Endometrial microvascular endothelial cells (primary cell): ENCODE data around the gene ELOVL6. TPM values are rescaled to one million over a fixed set of nuclear protein-coding genes. Genes with fewer than 3 reads are reported as not detected.
"Not testable (repeated sequence)": the region's sequence is repeated elsewhere in the genome, so short reads cannot be mapped to it uniquely, and the experiment has no call there.

Experiments
- in situ Hi-C: cut with HindIII; loops from 2 replicates; pipeline ENCODE4 v1.10.0; 2017; ENCODE audit warnings: low sequenced_read_pairs, low pct_unique_long_range_greater_than_20kb; ENCODE audit errors: inconsistent ontology term
- total RNA-seq: library from RNA; depleted of rRNA; stranded (reverse); fragments of >200 nt; gene quantifications from one replicate; pipeline ENCODE4 v1.2.3, GENCODE V29; 2015; ENCODE audit errors: inconsistent ontology term

ELOVL6 gene
- total RNA-seq, 1 donor from 2014 or later = 7.7 TPM

GRCh38 chr4:110096405-110096804 is 102.0 kb downstream of the ELOVL6 start:
- in situ Hi-C loops = no loop called here

DNA sequence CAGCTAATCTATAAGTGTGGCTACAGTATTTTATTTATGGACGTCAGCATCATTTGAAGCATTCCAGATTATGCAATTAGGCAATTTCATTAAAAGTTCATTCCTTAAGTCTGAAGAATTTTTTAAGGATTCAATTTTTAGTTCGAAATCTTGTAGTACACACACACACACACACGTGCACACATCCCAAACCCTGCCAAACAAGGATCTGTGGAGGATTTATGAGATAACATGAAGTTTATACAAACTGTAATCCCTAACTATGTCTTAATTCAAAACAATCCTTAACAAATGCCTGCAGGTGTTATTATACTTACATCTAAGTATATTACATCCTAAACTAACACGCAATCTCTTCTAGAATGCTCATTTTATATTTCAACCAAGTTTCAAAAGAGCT is 105.8 kb downstream of the ELOVL6 start:
- in situ Hi-C loops = no loop called here

GRCh38 chr4:110091434-110092140 is 106.8 kb downstream of the ELOVL6 start:
- in situ Hi-C loops = no loop called here

- in situ Hi-C loops = no loop called here
Observed at GRCh38 chr4:110088670-110089069, 109.7 kb downstream of the ELOVL6 start.

- in situ Hi-C loops = no loop called here
Observed at GRCh38 chr4:110087070-110087708, 111.2 kb downstream of the ELOVL6 start.

- in situ Hi-C loops = no loop called here
Observed at GRCh38 chr4:110085131-110085530, 113.3 kb downstream of the ELOVL6 start.

- in situ Hi-C loops = no loop called here
Observed at GRCh38 chr4:110084154-110084553, 114.3 kb downstream of the ELOVL6 start.

DNA sequence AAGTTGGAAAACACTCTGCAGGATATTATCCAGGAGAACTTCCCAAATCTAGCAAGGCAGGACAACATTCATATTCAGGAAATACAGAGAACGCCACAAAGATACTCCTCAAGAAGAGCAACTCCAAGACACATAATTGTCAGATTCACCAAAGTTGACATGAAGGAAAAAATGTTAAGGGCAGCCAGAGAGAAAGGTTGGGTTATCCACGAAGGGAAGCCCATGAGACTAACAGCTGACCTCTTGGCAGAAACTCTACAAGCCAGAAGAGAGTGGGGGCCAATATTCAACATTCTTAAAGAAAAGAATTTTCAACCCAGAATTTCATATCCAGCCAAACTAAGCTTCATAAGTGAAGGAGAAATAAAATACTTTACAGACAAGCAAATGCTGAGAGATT is 120.3 kb downstream of the ELOVL6 start:
- in situ Hi-C loops = not testable (repeated sequence)

DNA sequence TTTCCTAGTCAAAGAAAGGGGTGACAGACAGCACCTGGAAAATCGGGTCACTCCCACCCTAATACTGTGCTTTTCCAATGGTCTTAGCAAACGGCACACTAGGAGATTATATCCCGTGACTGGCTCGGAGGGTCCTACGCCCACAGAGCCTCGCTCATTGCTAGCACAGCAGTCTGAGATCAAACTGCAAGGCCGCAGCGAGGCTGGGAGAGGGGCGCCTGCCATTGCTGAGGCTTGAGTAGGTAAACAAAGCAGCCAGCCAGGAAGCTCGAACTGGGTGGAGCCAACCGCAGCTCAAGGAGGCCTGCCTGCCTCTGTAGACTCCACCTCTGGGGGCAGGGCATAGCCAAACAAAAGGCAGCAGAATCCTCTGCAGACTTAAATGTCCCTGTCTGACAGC is 121.6 kb downstream of the ELOVL6 start:
- in situ Hi-C loops = not testable (repeated sequence)

- in situ Hi-C loops = no loop called here
Observed at GRCh38 chr4:110075891-110076290, 122.5 kb downstream of the ELOVL6 start.

GRCh38 chr4:110075083-110075738 is 123.2 kb downstream of the ELOVL6 start:
- in situ Hi-C loops = no loop called here

DNA sequence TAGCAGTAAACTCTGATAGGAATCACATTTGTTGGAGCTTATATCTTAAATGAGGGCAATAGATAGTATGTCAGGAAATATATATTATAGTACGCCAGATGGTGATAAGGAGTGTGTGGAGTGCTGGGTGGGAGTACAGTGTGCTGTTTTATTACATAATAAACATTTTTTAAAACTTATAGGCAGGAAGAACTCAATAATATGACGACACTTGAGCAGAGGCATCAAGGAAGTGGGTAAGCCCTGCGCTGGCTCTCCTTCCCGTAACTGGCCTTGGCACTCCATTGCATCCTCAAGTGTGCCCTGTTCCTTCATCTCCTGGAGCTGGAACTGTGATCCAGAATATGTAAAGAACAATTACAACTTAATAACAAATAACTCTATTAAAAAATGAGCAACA is 123.8 kb downstream of the ELOVL6 start:
- in situ Hi-C loops = no loop called here

- in situ Hi-C loops = no loop called here
Observed at GRCh38 chr4:110073053-110073845, 125.2 kb downstream of the ELOVL6 start.

DNA sequence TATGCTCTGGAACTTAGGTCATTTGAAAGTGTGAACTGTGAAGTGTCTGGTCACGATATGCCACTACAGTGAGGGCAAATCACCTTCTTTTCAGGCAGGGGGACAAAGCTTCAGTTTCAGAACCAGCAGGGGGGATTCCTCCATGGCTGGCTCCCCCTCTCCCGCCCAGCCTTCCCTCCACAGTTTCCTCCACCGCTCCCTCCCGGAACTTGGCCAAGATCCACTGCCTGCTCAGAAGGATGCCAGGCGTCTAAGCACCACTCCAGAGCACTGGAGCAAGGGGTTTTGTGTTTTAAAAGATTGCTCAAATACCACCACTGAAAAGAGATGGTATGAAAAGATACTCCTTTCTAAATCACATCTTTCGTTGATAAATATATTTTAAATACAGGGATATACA is 126.9 kb downstream of the ELOVL6 start:
- in situ Hi-C loops = no loop called here

- in situ Hi-C loops = no loop called here
Observed at GRCh38 chr4:110068248-110068647, 130.2 kb downstream of the ELOVL6 start.

- in situ Hi-C loops = no loop called here
Observed at GRCh38 chr4:110064934-110065333, 133.5 kb downstream of the ELOVL6 start.

GRCh38 chr4:110064295-110064694 is 134.1 kb downstream of the ELOVL6 start:
- in situ Hi-C loops = no loop called here

DNA sequence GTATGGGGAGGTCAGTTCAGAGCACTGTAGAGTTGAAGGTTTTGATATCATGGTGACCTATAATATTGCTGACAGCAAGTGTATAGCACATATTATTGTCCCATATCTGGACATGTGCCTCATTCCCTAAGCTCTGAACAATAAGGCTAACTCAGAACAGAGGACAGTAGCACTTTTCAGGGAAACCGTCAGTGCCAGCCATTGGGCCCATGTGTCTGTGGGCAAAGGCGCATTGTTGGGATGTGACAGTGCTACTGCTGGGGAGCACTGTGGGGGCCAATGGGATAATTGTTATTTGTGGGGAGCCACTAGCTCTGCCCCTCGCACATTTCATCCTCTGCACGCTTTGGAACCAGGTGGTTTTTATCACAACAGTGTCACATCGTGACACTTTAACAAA is 136.2 kb downstream of the ELOVL6 start:
- in situ Hi-C loops = no loop called here

DNA sequence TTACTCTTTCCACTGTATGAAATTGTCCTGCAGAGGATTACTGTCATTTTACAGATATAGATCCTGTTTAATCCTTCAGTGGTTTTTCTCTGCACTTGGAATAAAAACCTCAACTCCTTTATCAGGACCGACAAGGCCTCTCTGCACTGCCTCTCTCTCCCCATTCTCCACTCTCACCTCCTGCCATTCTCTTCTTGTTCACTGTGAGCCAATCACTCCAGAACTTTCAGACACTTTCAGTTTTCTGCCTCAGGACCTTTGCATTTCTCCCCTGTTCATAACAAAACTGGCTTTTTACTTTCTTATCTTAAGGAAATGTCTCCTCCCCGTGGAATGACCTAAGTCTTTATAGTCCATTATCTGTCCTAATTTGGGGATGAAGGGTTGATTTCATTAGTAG is 137.3 kb downstream of the ELOVL6 start:
- in situ Hi-C loops = no loop called here
